ENCODE data around the gene NCEH1.

The NCEH1 gene

GRCh38 chr3:172654470-172654869, 56.4 kb downstream of the NCEH1 start:
- DNase-seq = no peak
- intact Hi-C loops (cut with DNase I) = no loop called here

GRCh38 chr3:172653004-172653572, 57.8 kb downstream of the NCEH1 start:
- no peak for DNase-seq
- intact Hi-C loops (cut with DNase I) = no loop called here

GRCh38 chr3:172651936-172652625, 58.8 kb downstream of the NCEH1 start:
- no peak for DNase-seq
- intact Hi-C loops (cut with DNase I) = no loop called here

GRCh38 chr3:172649987-172650386, 60.9 kb downstream of the NCEH1 start:
- intact Hi-C loops (cut with DNase I) = no loop called here
- no peak for DNase-seq

GRCh38 chr3:172648747-172649146, 62.1 kb downstream of the NCEH1 start:
- no peak for DNase-seq
- intact Hi-C loops (cut with DNase I) = no loop called here

- intact Hi-C loops (cut with DNase I) = no loop called here
Observed at GRCh38 chr3:172647823-172648222, 63.0 kb downstream of the NCEH1 start.

GRCh38 chr3:172647080-172647479, 63.8 kb downstream of the NCEH1 start:
- intact Hi-C loops (cut with DNase I) = no loop called here
- DNase-seq = no peak

More at GRCh38 chr3:172647823-172648222, 63.0 kb downstream of the NCEH1 start:
- DNase-seq = no peak

GRCh38 chr3:172646439-172647015, 64.3 kb downstream of the NCEH1 start:
- intact Hi-C loops (cut with DNase I) = no loop called here

GRCh38 chr3:172644258-172644657, 66.6 kb downstream of the NCEH1 start:
- no peak for DNase-seq
- intact Hi-C loops (cut with DNase I) = no loop called here

More at GRCh38 chr3:172646439-172647015, 64.3 kb downstream of the NCEH1 start:
- no peak for DNase-seq

GRCh38 chr3:172643506-172644179, 67.2 kb downstream of the NCEH1 start:
- DNase-seq = no peak
- intact Hi-C loops (cut with DNase I) = no loop called here

- no peak for DNase-seq
- intact Hi-C loops (cut with DNase I) = no loop called here
Observed at GRCh38 chr3:172641291-172641690, 69.6 kb downstream of the NCEH1 start.

- intact Hi-C loops (cut with DNase I) = no loop called here
- DNase-seq = no peak
Observed at GRCh38 chr3:172640751-172641150, 70.1 kb downstream of the NCEH1 start.

GRCh38 chr3:172635588-172635987, 75.3 kb downstream of the NCEH1 start:
- no peak for DNase-seq
- intact Hi-C loops (cut with DNase I) = no loop called here

GRCh38 chr3:172634948-172635347, 75.9 kb downstream of the NCEH1 start:
- no peak for DNase-seq
- intact Hi-C loops (cut with DNase I) = no loop called here

- intact Hi-C loops (cut with DNase I) = no loop called here
- DNase-seq = no peak
Observed at GRCh38 chr3:172630316-172630715, 80.6 kb downstream of the NCEH1 start.

- intact Hi-C loops (cut with DNase I) = no loop called here
- peak in 8 of 42 donors; percentile 5 to 53 (median 23) for DNase-seq
Observed at GRCh38 chr3:172629470-172629869, 81.4 kb downstream of the NCEH1 start.

GRCh38 chr3:172627057-172627809, 83.6 kb downstream of the NCEH1 start:
- DNase-seq = no peak
- intact Hi-C loops (cut with DNase I) = no loop called here

GRCh38 chr3:172626021-172626640, 84.7 kb downstream of the NCEH1 start:
- DNase-seq = no peak
- intact Hi-C loops (cut with DNase I) = no loop called here

GRCh38 chr3:172625404-172625803, 85.5 kb downstream of the NCEH1 start:
- DNase-seq = no peak
- intact Hi-C loops (cut with DNase I) = no loop called here
